HUES48 (cell line): Measurements from ENCODE around the gene NCOA6.

Experiments used
- H3K27ac ChIP-seq: one replicate; pipeline ENCODE4 v1.7.0; 2013; ENCODE audit warnings: low read depth, low read length, inconsistent platforms
- H3K27me3 ChIP-seq: 2 replicates; pipeline ENCODE4 v1.6.1; 2013; ENCODE audit warnings: mild to moderate bottlenecking, low read length; ENCODE audit not compliant: control insufficient read depth, insufficient read depth
- H3K36me3 ChIP-seq: 2 replicates; pipeline ENCODE4 v1.6.1; 2013; ENCODE audit warnings: low read length; ENCODE audit not compliant: control insufficient read depth, insufficient read depth
- H3K4me1 ChIP-seq: 2 replicates; pipeline ENCODE4 v1.6.1; 2013; ENCODE audit warnings: mild to moderate bottlenecking, low read length; ENCODE audit not compliant: control insufficient read depth, insufficient read depth
- H3K4me3 ChIP-seq: 2 replicates; pipeline ENCODE4 v1.5.1; 2013; ENCODE audit warnings: mild to moderate bottlenecking, low read depth, low read length
- H3K9ac ChIP-seq: 2 replicates; pipeline ENCODE4 v1.6.1; 2013; ENCODE audit warnings: mild to moderate bottlenecking, low read depth, low read length, moderate library complexity
- H3K9me3 ChIP-seq: 2 replicates; pipeline ENCODE4 v1.6.1; 2013; ENCODE audit warnings: low read length; ENCODE audit not compliant: control insufficient read depth, insufficient read depth

NCOA6 gene

DNA sequence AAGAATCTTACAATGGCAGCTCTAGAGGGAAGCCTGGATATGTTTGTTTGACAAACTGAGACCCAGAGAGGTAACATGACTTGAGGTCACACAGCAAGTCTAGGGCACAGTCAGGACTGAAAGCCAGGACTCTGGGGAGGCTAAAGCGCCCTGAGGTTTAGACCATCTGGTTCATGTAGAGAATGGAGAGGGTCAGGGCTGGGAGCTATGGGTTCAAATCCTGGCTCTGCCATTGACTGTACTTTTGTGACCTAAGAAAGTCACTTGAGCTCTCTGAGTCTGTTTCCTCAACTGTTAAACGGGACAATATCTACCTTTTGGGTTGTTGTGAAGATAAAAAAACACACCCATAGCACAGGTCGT lies 122.4 kb downstream of the NCOA6 start:
- Histone ChIP-seq H3K36me3 (no peaks in the 10 kb centered on the region), H3K9me3 (no peaks in the 10 kb centered on the region), H3K9ac (no peak overlapping the region), H3K4me1 (peaks cover 5% of the 10 kb centered on the region), H3K4me3 (peak overlapping the region; percentile 94), H3K27ac (no peak overlapping the region), H3K27me3 (peaks cover 12% of the 10 kb centered on the region)

DNA sequence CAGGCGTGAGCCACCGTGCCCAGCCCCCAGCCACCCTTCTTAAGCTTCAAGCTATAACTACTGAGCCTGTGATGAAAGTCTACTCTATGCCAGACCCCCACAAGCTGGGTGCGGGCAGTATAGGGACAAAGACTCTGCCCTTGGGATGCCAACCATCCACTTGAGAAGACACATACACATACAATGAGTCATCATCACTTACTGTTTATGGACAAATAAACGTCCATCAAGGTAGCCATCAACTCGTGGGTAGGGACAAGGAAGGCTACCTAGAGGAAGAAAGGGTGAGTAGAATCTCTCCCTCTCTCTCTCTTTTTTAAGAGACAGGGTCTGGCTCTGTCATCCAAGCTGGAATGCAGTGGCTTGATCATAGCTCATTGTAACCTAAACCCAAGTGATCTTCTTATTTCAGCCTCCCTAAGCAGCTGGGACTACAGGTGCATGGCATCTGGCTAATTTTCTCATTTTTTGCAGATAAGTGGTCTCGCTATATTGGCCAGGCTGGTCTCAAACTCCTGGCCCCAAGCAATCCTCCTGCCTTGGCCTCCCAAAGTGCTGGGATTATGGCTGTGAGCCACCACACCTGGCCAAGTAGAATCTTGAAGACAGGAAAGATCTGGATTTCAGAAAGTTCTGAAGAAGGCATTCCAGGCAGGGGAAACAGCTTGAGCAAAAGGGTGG lies 123.9 kb downstream of the NCOA6 start:
- Histone ChIP-seq H3K4me1 (peaks cover 5% of the 10 kb centered on the region), H3K27ac (no peak overlapping the region), H3K27me3 (peaks cover 12% of the 10 kb centered on the region), H3K9ac (no peak overlapping the region), H3K4me3 (no peak overlapping the region), H3K9me3 (no peaks in the 10 kb centered on the region), H3K36me3 (no peaks in the 10 kb centered on the region)

- H3K36me3 ChIP-seq = no peaks in the 10 kb centered on the region
- H3K27ac ChIP-seq = no peak overlapping the region
- no peaks in the 10 kb centered on the region for H3K27me3 ChIP-seq
- H3K9me3 ChIP-seq = no peaks in the 10 kb centered on the region
- no peak overlapping the region for H3K9ac ChIP-seq
- no peak overlapping the region for H3K4me3 ChIP-seq
- no peaks in the 10 kb centered on the region for H3K4me1 ChIP-seq
Measured at GRCh38 chr20:34693414-34693813, 132.0 kb downstream of the NCOA6 start.

DNA sequence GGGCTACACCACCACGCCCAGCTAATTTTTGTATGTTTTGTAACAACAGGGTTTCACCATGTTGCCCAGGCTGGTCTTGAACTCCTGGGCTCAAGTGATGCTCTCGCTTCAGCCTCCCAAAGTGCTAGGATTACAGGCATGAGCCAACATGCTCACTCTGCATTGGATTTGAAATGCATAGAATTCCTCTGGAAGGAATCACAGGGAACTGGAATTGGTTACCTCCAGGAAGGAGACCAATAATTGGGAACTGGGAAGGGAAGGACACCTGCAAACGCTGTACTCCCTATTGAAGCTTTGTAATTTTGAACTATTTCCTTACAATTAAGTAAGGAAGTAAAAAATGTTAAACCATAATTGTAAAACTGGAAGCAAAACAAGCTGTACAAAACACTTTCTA lies 133.6 kb downstream of the NCOA6 start:
- no peaks in the 10 kb centered on the region for H3K36me3 ChIP-seq
- no peak overlapping the region for H3K9ac ChIP-seq
- H3K27me3 ChIP-seq = no peaks in the 10 kb centered on the region
- H3K9me3 ChIP-seq = no peaks in the 10 kb centered on the region
- H3K4me1 ChIP-seq = no peaks in the 10 kb centered on the region
- H3K4me3 ChIP-seq = no peak overlapping the region
- H3K27ac ChIP-seq = no peak overlapping the region

DNA sequence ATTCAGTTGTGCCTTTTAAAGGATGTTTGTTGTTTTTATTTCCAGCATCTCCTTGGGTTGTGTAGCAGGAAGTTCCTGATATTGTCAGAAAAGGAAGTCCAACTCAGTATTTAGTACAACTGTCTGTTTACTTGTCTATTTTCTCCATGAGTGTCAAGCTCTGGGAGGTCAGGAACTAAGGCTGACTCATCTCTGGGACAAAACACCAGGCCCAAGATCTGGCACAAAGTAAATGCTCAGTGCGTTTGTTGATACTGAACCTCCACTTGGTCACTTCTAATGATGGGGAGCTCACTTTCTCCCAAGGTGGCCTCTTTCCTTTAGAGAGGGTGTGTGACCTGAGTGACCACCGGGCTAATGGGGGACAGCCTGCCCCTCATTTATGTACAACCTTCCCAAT lies 136.0 kb downstream of the NCOA6 start:
- Histone ChIP-seq H3K27ac (no peak overlapping the region), H3K4me3 (no peak overlapping the region), H3K27me3 (no peaks in the 10 kb centered on the region), H3K9me3 (no peaks in the 10 kb centered on the region), H3K4me1 (no peaks in the 10 kb centered on the region), H3K36me3 (no peaks in the 10 kb centered on the region), H3K9ac (no peak overlapping the region)

- Histone ChIP-seq H3K36me3 (no peaks in the 10 kb centered on the region), H3K27ac (no peak overlapping the region), H3K9ac (no peak overlapping the region), H3K27me3 (no peaks in the 10 kb centered on the region), H3K9me3 (no peaks in the 10 kb centered on the region), H3K4me3 (no peak overlapping the region), H3K4me1 (no peaks in the 10 kb centered on the region)
Measured at GRCh38 chr20:34683667-34684066, 141.8 kb downstream of the NCOA6 start.

DNA sequence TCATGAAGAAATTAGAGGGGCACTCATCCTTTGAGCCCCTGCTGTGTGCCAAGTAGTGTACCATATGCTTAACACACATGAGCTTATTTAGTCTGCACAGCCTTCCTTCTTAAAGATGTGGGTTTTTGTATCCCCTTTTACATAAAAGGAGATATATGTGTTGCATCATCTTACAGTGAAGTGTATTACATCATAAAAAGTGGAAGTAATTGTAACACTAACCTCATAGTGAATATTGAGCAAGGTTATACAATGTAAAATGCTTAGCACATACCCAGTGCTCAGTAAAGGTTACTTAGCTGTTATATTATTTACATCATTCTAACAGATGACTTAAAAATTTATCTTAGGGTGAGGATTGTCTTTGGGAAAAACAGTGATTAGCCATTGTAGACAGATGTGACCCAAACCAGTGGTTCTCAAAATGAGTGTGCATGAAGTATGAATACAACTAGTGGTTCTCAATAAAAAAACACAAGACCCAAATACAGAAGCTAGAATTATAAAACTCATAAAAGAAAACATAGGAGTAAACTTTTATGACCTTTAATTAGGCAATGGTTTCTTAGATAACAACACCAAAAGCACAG lies 144.8 kb downstream of the NCOA6 start:
- H3K36me3 ChIP-seq = no peaks in the 10 kb centered on the region
- H3K4me1 ChIP-seq = no peaks in the 10 kb centered on the region
- H3K4me3 ChIP-seq = no peak overlapping the region
- no peak overlapping the region for H3K27ac ChIP-seq
- H3K27me3 ChIP-seq = no peaks in the 10 kb centered on the region
- H3K9me3 ChIP-seq = no peaks in the 10 kb centered on the region
- H3K9ac ChIP-seq = no peak overlapping the region

GRCh38 chr20:34676642-34677373 lies 148.6 kb downstream of the NCOA6 start, which contains the start of gene PIGU:
TSS of gene PIGU (minus strand) at chr20:34677092. CDS start at chr20:34677085, 7 bp downstream.
- peak within 1 kb of the TSS; percentile 87 for H3K27ac ChIP-seq
- H3K9me3 ChIP-seq = no peaks in the 10 kb centered on the region
- H3K9ac ChIP-seq = peak within 1 kb of the TSS; percentile 34
- H3K27me3 ChIP-seq = no peaks in the 10 kb centered on the region
- no peaks in the 10 kb centered on the region for H3K4me1 ChIP-seq
- H3K36me3 ChIP-seq = no peaks in the 10 kb centered on the region
- H3K4me3 ChIP-seq = peak within 1 kb of the TSS; percentile 94

GRCh38 chr20:34675993-34676641 lies 149.3 kb downstream of the NCOA6 start:
- peak overlapping the region; percentile 3 for H3K27ac ChIP-seq
- no peaks in the 10 kb centered on the region for H3K27me3 ChIP-seq

GRCh38 chr20:34675561-34675960 lies 149.9 kb downstream of the NCOA6 start:
- Histone ChIP-seq H3K27me3 (no peaks in the 10 kb centered on the region), H3K4me1 (no peaks in the 10 kb centered on the region), H3K9me3 (no peaks in the 10 kb centered on the region), H3K4me3 (peak overlapping the region; percentile 94), H3K36me3 (no peaks in the 10 kb centered on the region), H3K9ac (no peak overlapping the region), H3K27ac (no peak overlapping the region)

More at GRCh38 chr20:34675993-34676641, 149.3 kb downstream of the NCOA6 start:
- Histone ChIP-seq H3K4me3 (peak overlapping the region; percentile 94), H3K36me3 (no peaks in the 10 kb centered on the region), H3K9ac (peak overlapping the region; percentile 34; the same call in 1 of the 2 replicates), H3K9me3 (no peaks in the 10 kb centered on the region), H3K4me1 (no peaks in the 10 kb centered on the region)

DNA sequence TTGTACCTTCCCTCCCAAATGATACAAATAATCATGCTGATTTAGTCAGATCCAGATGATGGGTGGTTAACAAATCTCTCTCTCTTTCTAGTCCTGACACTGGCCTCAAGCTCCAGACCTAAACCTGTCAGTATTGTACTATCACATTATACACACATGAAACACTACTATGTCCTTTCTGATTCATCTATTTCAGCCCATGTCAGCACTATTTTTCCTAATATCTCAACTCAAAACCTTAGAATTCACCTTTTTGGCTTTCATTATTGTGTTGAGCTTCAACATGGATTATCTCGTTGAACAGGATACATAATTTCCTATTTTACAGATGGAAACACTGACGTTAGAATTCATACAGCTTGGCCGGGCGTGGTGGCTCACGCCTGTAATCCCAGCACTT lies 152.0 kb downstream of the NCOA6 start:
- H3K4me3 ChIP-seq = no peak overlapping the region
- H3K36me3 ChIP-seq = no peaks in the 10 kb centered on the region
- H3K4me1 ChIP-seq = no peaks in the 10 kb centered on the region
- H3K9ac ChIP-seq = no peak overlapping the region
- no peaks in the 10 kb centered on the region for H3K27me3 ChIP-seq
- no peak overlapping the region for H3K27ac ChIP-seq
- no peaks in the 10 kb centered on the region for H3K9me3 ChIP-seq
